Cardiac muscle cell (in vitro differentiated cells and primary cell): Measurements from ENCODE around the gene WBP2NL. TPM values are rescaled to one million over a fixed set of nuclear protein-coding genes. Genes with fewer than 3 reads are reported as not detected.
A peak's percentile ranks its signal among the peaks of the same experiment; 100 is the strongest.

Source experiments
- DNase-seq, 2 donors: peaks; one replicate each; pipeline versions ENCODE4 v3.0.0 to v3.0.0-alpha.2; 2010 to 2017; ENCODE audit warnings: low read depth in 1 of 2, low spot score in 1 of 2
- H3K27ac ChIP-seq: fragments of 200-600 bp; sonication (generic); 2 replicates; pipeline ENCODE4 v1.5.1; 2016
- H3K27me3 ChIP-seq: fragments of 200-600 bp; sonication (generic); 2 replicates; pipeline ENCODE4 v1.6.0; 2016; ENCODE audit warnings: control low read depth
- H3K36me3 ChIP-seq: fragments of 200-600 bp; sonication (generic); 2 replicates; pipeline ENCODE4 v1.5.1; 2016; ENCODE audit warnings: control low read depth
- H3K4me1 ChIP-seq: fragments of 200-600 bp; sonication (generic); 2 replicates; pipeline ENCODE4 v1.8.1; 2017; ENCODE audit warnings: low read depth, mild to moderate bottlenecking, mixed run types
- H3K4me3 ChIP-seq: fragments of 200-600 bp; sonication (generic); 2 replicates; pipeline ENCODE4 v1.5.1; 2016; ENCODE audit warnings: mild to moderate bottlenecking
- H3K9me3 ChIP-seq: fragments of 200-600 bp; sonication (generic); 2 replicates; pipeline ENCODE4 v1.5.1; 2017; ENCODE audit warnings: low read depth, mild to moderate bottlenecking, control low read depth
- CTCF ChIP-seq: IDR thresholded peaks from 2 replicates; pipeline ENCODE4 v1.5.1; 2012; ENCODE audit warnings: low read depth, mild to moderate bottlenecking, low read length
- polyA plus RNA-seq: library from polyadenylated mRNA; unstranded; fragments of >200 nt; fragmentation: Nextera tagmentation; extraction: Ambion mirVana; gene quantifications from 2 replicates; pipeline ENCODE4 v1.2.1, GENCODE V29; 2016
- total RNA-seq: library from RNA; depleted of rRNA; stranded (reverse); fragments of >200 nt; gene quantifications from 2 replicates; pipeline ENCODE4 v1.2.3, GENCODE V29; 2016

WBP2NL gene
- total and polyA plus RNA-seq, 2 experiments from 2014 or later = not detected

GRCh38 chr22:41975299-41976069 lies 23.1 kb upstream of the WBP2NL start:
- no peak for DNase-seq
- H3K27me3 ChIP-seq = peaks cover 45% of the 10 kb centered on the region
- H3K27ac ChIP-seq = no peak overlapping the region
- H3K4me3 ChIP-seq = no peak overlapping the region
- H3K36me3 ChIP-seq = no peaks in the 10 kb centered on the region
- no peaks in the 10 kb centered on the region for H3K9me3 ChIP-seq
- TF ChIP-seq CTCF = no peak
- H3K4me1 ChIP-seq = no peaks in the 10 kb centered on the region

GRCh38 chr22:41976070-41976901 lies 22.3 kb upstream of the WBP2NL start:
- H3K4me3 ChIP-seq = peak overlapping the region; percentile 43
- H3K27me3 ChIP-seq = peaks cover 45% of the 10 kb centered on the region
- DNase-seq = peak in 1 of 2 donors; percentile 69
- no peak overlapping the region for H3K27ac ChIP-seq
- no peaks in the 10 kb centered on the region for H3K36me3 ChIP-seq
- no peak for TF ChIP-seq CTCF
- H3K4me1 ChIP-seq = no peaks in the 10 kb centered on the region
- no peaks in the 10 kb centered on the region for H3K9me3 ChIP-seq

- Histone ChIP-seq H3K36me3 (no peaks in the 10 kb centered on the region), H3K27ac (no peak overlapping the region), H3K4me3 (peak overlapping the region; percentile 51), H3K4me1 (no peaks in the 10 kb centered on the region), H3K9me3 (no peaks in the 10 kb centered on the region), H3K27me3 (peaks cover 45% of the 10 kb centered on the region)
- no peak for DNase-seq
- TF ChIP-seq CTCF = no peak
Measured at GRCh38 chr22:41976961-41977566, 21.5 kb upstream of the WBP2NL start.

GRCh38 chr22:41978732-41979131 lies 19.9 kb upstream of the WBP2NL start:
- DNase-seq = no peak
- Histone ChIP-seq H3K9me3 (no peaks in the 10 kb centered on the region), H3K4me1 (no peaks in the 10 kb centered on the region), H3K27me3 (peaks cover 45% of the 10 kb centered on the region), H3K4me3 (no peak overlapping the region), H3K27ac (no peak overlapping the region), H3K36me3 (no peaks in the 10 kb centered on the region)
- TF ChIP-seq CTCF = no peak

- no peak for DNase-seq
- H3K27me3 ChIP-seq = peaks cover 38% of the 10 kb centered on the region
Measured at GRCh38 chr22:41979423-41980250, 19.0 kb upstream of the WBP2NL start.

More at GRCh38 chr22:41979423-41980250, 19.0 kb upstream of the WBP2NL start:
- no peaks in the 10 kb centered on the region for H3K4me1 ChIP-seq
- H3K4me3 ChIP-seq = no peak overlapping the region
- no peak overlapping the region for H3K27ac ChIP-seq
- no peaks in the 10 kb centered on the region for H3K9me3 ChIP-seq
- TF ChIP-seq CTCF = no peak
- no peaks in the 10 kb centered on the region for H3K36me3 ChIP-seq
